Transverse colon (tissue), 4 donors: Measurements from ENCODE around the gene EIF2AK2. TPM values are rescaled to one million over a fixed set of nuclear protein-coding genes. Genes with fewer than 3 reads are reported as not detected.

ENCODE experiments used
- DNase-seq: peaks from one replicate; pipeline ENCODE4 v3.0.0-alpha.2; 2019
- H3K27ac ChIP-seq, 4 donors: fragments of 200-600 bp; sonication (generic); 2 replicates each; pipeline ENCODE4 v1.5.1; 2016 to 2018; ENCODE audit warnings: inconsistent platforms in 4 of 4
- H3K27me3 ChIP-seq: fragments of 200-600 bp; sonication (generic); 2 replicates; pipeline ENCODE4 v1.5.1; 2017; ENCODE audit warnings: inconsistent platforms
- H3K36me3 ChIP-seq, 4 donors: fragments of 200-600 bp; sonication (generic); 2 replicates each; pipeline ENCODE4 v1.5.1; 2017 to 2019; ENCODE audit warnings: inconsistent platforms in 4 of 4
- H3K4me1 ChIP-seq, 4 donors: fragments of 200-600 bp; sonication (generic); 2 replicates each; pipeline ENCODE4 v1.5.1; 2017 to 2020; ENCODE audit warnings: inconsistent platforms in 4 of 4
- H3K4me3 ChIP-seq, 4 donors: fragments of 200-600 bp; sonication (generic); 1 replicate in 1 of 4; 2 replicates in 3 of 4; pipeline versions ENCODE4 v1.5.1 to v1.6.1; 2017 to 2019; ENCODE audit warnings: inconsistent platforms in 4 of 4
- H3K9me3 ChIP-seq, 2 donors: fragments of 200-600 bp; sonication (generic); 2 replicates each; pipeline ENCODE4 v1.5.1; 2017 to 2019; ENCODE audit warnings: inconsistent platforms in 2 of 2
- EP300 ChIP-seq: sonication (generic); formaldehyde crosslinking; IDR thresholded peaks from one replicate; pipeline ENCODE4 v1.6.1; 2017; ENCODE audit warnings: antibody characterized with exemption, low read depth
- POLR2A ChIP-seq: fragments of 450-650 bp; IDR thresholded peaks from one replicate; pipeline ENCODE4 v1.6.1; 2016; ENCODE audit warnings: antibody characterized with exemption, mild to moderate bottlenecking, moderate library complexity
- POLR2AphosphoS5 ChIP-seq, 3 donors: sonication (generic); formaldehyde crosslinking; IDR thresholded peaks; one replicate each; pipeline ENCODE4 v1.6.1; 2016; ENCODE audit warnings: antibody characterized with exemption in 3 of 3
- WGBS, 2 donors: methylation state at CpG; one replicate each; pipeline ENCODE4 v1.1.5; 2018; ENCODE audit warnings: low coverage in 1 of 2; 5-methylcytosine and 5-hydroxymethylcytosine counted together
- in situ Hi-C, 4 donors: fragments of 200-750 bp; cut with MboI; loops; one replicate each; pipeline versions ENCODE4 v1.15.0 to v1.15.1; 2017; ENCODE audit warnings: low sequenced_read_pairs in 3 of 4, low pct_ligation_motif_present in 1 of 4, low pct_unique_long_range_greater_than_20kb in 1 of 4
- intact Hi-C: fragments of 100-400 bp; cut with DNase I; formaldehyde crosslinking; loops from one replicate; pipeline ENCODE4 v1.15.1; 2023; ENCODE audit warnings: low total_unique reads
- total RNA-seq, 4 donors: library from RNA; depleted of rRNA; stranded (reverse); fragments of >200 nt; gene quantifications; one replicate each; pipeline ENCODE4 v1.1.0, GENCODE V29; 2016
- TF ChIP-seq, protein P1 (sequence below), 5 experiments: fragments of 200-600 bp in 3 of 5; fragments of 450-650 bp in 2 of 5; sonication (generic) in 3 of 5; IDR thresholded peaks; 1 replicate in 2 of 5; 2 replicates in 3 of 5; pipeline ENCODE4 v1.5.1; 2016 to 2017; ENCODE audit warnings: antibody characterized with exemption in 5 of 5, inconsistent platforms in 3 of 5, mild to moderate bottlenecking in 2 of 5, moderate library complexity in 1 of 5

EIF2AK2 gene
- total RNA-seq, 4 donors from 2014 or later, result 19.5 to 63.2 (median 25.8) TPM

DNA sequence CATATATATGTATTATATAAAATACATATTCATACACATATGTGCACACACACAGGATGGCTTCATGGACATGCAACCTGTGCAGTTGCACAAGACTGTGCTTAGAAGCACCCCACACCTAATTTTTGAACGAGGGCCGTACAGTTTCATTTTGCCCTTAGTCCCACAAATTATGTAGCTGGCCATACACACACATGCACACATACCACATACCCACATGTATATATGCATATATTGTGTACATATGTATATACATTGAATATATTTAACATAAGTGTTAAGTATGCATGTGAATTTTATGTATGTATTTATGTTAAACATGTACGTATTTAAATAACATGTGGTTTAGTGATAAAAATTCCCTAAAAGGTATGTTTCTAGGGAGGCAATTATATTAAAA is 54.2 kb downstream of the EIF2AK2 start:
- in situ Hi-C loops, result no loop called here
- H3K36me3 ChIP-seq, result peaks cover 0 to 32% (median 16%) of the 10 kb centered on the region in 4 donors
- no peak for DNase-seq
- H3K27me3 ChIP-seq, result no peaks in the 10 kb centered on the region
- H3K27ac ChIP-seq, result no peak overlapping the region
- no peak overlapping the region for H3K4me3 ChIP-seq
- WGBS, 2 donors, result 85 to 96% methylated on average over 3 of the region's 3 CpGs
- no peaks in the 10 kb centered on the region for H3K9me3 ChIP-seq
- intact Hi-C loops, result no loop called here
- no peaks in the 10 kb centered on the region for H3K4me1 ChIP-seq
- TF ChIP-seq, protein P1, sequence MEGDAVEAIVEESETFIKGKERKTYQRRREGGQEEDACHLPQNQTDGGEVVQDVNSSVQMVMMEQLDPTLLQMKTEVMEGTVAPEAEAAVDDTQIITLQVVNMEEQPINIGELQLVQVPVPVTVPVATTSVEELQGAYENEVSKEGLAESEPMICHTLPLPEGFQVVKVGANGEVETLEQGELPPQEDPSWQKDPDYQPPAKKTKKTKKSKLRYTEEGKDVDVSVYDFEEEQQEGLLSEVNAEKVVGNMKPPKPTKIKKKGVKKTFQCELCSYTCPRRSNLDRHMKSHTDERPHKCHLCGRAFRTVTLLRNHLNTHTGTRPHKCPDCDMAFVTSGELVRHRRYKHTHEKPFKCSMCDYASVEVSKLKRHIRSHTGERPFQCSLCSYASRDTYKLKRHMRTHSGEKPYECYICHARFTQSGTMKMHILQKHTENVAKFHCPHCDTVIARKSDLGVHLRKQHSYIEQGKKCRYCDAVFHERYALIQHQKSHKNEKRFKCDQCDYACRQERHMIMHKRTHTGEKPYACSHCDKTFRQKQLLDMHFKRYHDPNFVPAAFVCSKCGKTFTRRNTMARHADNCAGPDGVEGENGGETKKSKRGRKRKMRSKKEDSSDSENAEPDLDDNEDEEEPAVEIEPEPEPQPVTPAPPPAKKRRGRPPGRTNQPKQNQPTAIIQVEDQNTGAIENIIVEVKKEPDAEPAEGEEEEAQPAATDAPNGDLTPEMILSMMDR (IDR thresholded peaks at IDR 0.05), result no peak
- TF ChIP-seq POLR2AphosphoS5 (IDR thresholded peaks at IDR 0.05), result no peak
- no peak for TF ChIP-seq POLR2A
- no peak for TF ChIP-seq EP300

DNA sequence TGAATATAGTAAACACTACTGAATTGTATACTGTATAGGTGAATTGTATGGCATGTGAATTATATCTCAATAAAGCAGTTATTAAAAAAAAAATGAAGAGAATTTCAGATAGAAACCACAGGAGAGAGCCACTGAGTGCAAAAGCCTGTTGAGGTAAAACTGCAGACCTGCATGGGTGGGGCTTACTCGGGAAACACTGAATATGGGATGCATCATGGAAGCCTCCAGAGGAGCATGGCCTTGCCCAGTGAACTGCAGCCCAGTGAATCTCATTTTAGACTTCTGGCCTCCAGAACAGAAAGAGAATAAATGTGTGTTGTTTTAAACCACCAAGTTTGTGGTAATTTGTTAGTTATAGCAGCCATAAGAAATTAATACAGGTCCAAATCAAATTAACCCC is 56.7 kb downstream of the EIF2AK2 start:
- Histone ChIP-seq H3K4me3 (no peak overlapping the region), H3K27me3 (no peaks in the 10 kb centered on the region), H3K9me3 (no peaks in the 10 kb centered on the region), H3K36me3 (peaks cover 0 to 28% (median 8%) of the 10 kb centered on the region in 4 donors), H3K27ac (no peak overlapping the region), H3K4me1 (no peaks in the 10 kb centered on the region)
- TF ChIP-seq POLR2AphosphoS5 (IDR thresholded peaks at IDR 0.05) (no peak), POLR2A (no peak), EP300 (no peak)
- TF ChIP-seq, protein P1 (IDR thresholded peaks at IDR 0.05), result no peak
- intact Hi-C loops, result no loop called here
- no peak for DNase-seq
- 68 to 83% methylated on average over 1 of the region's 1 CpG for WGBS, 2 donors
- in situ Hi-C loops, result no loop called here

DNA sequence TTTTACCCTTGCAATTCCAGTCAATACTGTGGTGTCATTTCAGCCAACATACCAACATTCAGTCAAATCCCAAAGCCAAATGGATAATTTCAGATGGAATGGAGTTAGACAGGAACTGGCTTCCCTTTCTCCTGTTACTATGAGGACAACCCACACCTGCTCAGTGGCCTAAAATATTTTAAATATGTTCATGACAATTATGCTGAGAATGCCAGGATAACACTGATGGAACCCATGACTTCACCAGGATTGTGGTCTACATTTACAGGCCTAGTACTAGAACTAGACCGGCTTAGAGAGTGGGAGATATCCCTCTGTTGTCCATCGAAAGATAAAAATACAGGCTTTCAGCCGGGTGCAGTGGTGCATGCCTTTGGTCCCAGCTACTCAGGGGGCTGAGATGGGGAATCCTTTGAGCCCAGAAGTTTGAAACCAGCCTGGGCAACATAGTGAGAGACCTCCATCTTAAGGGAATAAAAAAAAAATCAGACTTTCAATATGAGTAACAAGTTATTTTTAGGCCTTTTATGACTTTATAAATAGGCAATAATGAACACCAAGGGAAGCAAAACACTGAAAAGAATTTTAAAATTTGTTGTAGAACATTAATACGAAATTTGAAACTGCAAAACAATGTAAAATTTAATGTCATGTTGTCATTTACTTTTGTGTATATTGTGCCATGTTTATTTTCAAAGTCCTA is 58.2 kb downstream of the EIF2AK2 start:
- Histone ChIP-seq H3K4me1 (no peaks in the 10 kb centered on the region), H3K4me3 (no peak overlapping the region), H3K27ac (no peak overlapping the region), H3K36me3 (peaks cover 0 to 39% (median 15%) of the 10 kb centered on the region in 4 donors), H3K27me3 (no peaks in the 10 kb centered on the region), H3K9me3 (no peaks in the 10 kb centered on the region)
- no peak for DNase-seq
- TF ChIP-seq EP300, result no peak
- TF ChIP-seq, protein P1 (IDR thresholded peaks at IDR 0.05), result no peak
- no peak for TF ChIP-seq POLR2A
- TF ChIP-seq POLR2AphosphoS5 (IDR thresholded peaks at IDR 0.05), result no peak
- 89 to 94% methylated on average over 4 of the region's 4 CpGs for WGBS, 2 donors
- in situ Hi-C loops, result no loop called here
- intact Hi-C loops, result no loop called here

DNA sequence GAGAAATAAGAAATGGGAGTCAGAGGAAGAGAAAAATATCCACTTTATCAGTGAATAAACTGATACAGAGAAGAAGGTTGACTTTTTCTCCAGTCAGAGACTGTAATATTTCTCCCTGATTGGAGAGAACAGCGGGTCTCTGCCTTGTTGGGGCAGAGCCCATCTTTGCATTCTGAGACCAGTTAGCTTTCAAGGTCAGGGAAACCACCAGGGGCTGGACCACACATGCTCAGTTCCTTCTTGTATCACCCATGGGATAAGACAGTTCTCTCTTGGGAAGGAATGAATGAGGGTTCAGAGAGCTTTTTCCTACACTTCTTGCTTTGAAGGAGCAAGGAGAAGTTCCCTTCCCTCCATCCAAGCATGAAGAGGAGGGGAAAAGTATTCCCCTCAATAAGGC is 60.2 kb downstream of the EIF2AK2 start:
- Histone ChIP-seq H3K4me3 (no peak overlapping the region), H3K9me3 (no peaks in the 10 kb centered on the region), H3K36me3 (peaks cover 0 to 36% (median 17%) of the 10 kb centered on the region in 4 donors), H3K27ac (no peak overlapping the region), H3K27me3 (no peaks in the 10 kb centered on the region), H3K4me1 (no peaks in the 10 kb centered on the region)
- intact Hi-C loops (no loop called here), in situ Hi-C loops (no loop called here)
- TF ChIP-seq POLR2AphosphoS5 (IDR thresholded peaks at IDR 0.05) (no peak), POLR2A (no peak), EP300 (no peak)
- TF ChIP-seq, protein P1 (IDR thresholded peaks at IDR 0.05), result no peak
- no peak for DNase-seq
- WGBS, 2 donors, result 83% methylated on average over 1 of the region's 1 CpG; no CpG with 5 or more reads in 1 of the 2 donors
